Activated naive CD4-positive, alpha-beta T cell treated with anti-CD3 and anti-CD28 coated beads, Interleukin-2, amount 10 ng/mL, durations not matched to agents 7 days and 5 days (primary cell): ENCODE results near the gene TMEM14A.
A peak's percentile ranks its signal among the peaks of the same experiment; 100 is the strongest.
"Not testable (repeated sequence)": the region's sequence is repeated elsewhere in the genome, so short reads cannot be mapped to it uniquely, and the experiment has no call there.

Experiments
- CTCF ChIA-PET: fragments of 350-600 bp; sonication (Branson Sonifier 250); formaldehyde crosslinking; loops from one replicate; lab custom pipeline; 2021; ENCODE audit warnings: antibody characterized with exemption; lab: Charles Lee
- DNase-seq: peaks from one replicate; pipeline ENCODE4 v3.0.0-alpha.2; 2020
- H3K27ac Mint-ChIP-seq: one replicate; pipeline ENCODE4 v1.8.0; 2021; ENCODE audit warnings: mild to moderate bottlenecking, moderate library complexity, mixed read lengths
- H3K27me3 Mint-ChIP-seq: one replicate; pipeline ENCODE4 v1.8.0; 2021; ENCODE audit warnings: mild to moderate bottlenecking, mixed read lengths
- H3K36me3 Mint-ChIP-seq: one replicate; pipeline ENCODE4 v1.8.0; 2021; ENCODE audit warnings: mixed read lengths
- H3K4me1 Mint-ChIP-seq: one replicate; pipeline ENCODE4 v1.8.0; 2021; ENCODE audit warnings: mixed read lengths
- H3K4me3 Mint-ChIP-seq: one replicate; pipeline ENCODE4 v1.8.0; 2021; ENCODE audit warnings: mild to moderate bottlenecking, moderate library complexity, mixed read lengths
- H3K9me3 Mint-ChIP-seq: one replicate; pipeline ENCODE4 v1.8.0; 2021; ENCODE audit warnings: mixed read lengths

Gene TMEM14A

GRCh38 chr6:52644253-52644652 is 26.7 kb upstream of the TMEM14A start:
- CTCF ChIA-PET: no interaction called here
- Mint-ChIP-seq H3K36me3 (no peaks in the 10 kb centered on the region), H3K4me1 (peaks cover 2% of the 10 kb centered on the region), H3K27me3 (peaks cover 29% of the 10 kb centered on the region), H3K9me3 (no peaks in the 10 kb centered on the region), H3K27ac (no peak overlapping the region), H3K4me3 (no peak overlapping the region)
- no peak for DNase-seq

GRCh38 chr6:52645976-52646375 is 24.9 kb upstream of the TMEM14A start:
- no peaks in the 10 kb centered on the region for H3K9me3 Mint-ChIP-seq
- no peak for DNase-seq
- H3K4me1 Mint-ChIP-seq: peaks cover 2% of the 10 kb centered on the region
- CTCF ChIA-PET: no interaction called here
- no peak overlapping the region for H3K4me3 Mint-ChIP-seq
- H3K27me3 Mint-ChIP-seq: peaks cover 28% of the 10 kb centered on the region
- H3K36me3 Mint-ChIP-seq: no peaks in the 10 kb centered on the region
- no peak overlapping the region for H3K27ac Mint-ChIP-seq

- no peaks in the 10 kb centered on the region for H3K36me3 Mint-ChIP-seq
- H3K4me3 Mint-ChIP-seq: no peak overlapping the region
- peaks cover 5% of the 10 kb centered on the region for H3K4me1 Mint-ChIP-seq
- H3K27me3 Mint-ChIP-seq: peaks cover 40% of the 10 kb centered on the region
- H3K9me3 Mint-ChIP-seq: no peaks in the 10 kb centered on the region
- no peak for DNase-seq
- no peak overlapping the region for H3K27ac Mint-ChIP-seq
- CTCF ChIA-PET: interaction anchor here (1.1 to 1.8 kb wide), 2 partner anchors 8 to 228 kb away, joined by 3 to 5 read pairs; no protein-coding TSS in a partner anchor
Measured at GRCh38 chr6:52647199-52647598, 23.7 kb upstream of the TMEM14A start.

GRCh38 chr6:52649536-52650160 is 21.3 kb upstream of the TMEM14A start:
- no peaks in the 10 kb centered on the region for H3K9me3 Mint-ChIP-seq
- peaks cover 5% of the 10 kb centered on the region for H3K4me1 Mint-ChIP-seq
- no peak overlapping the region for H3K27ac Mint-ChIP-seq
- peaks cover 41% of the 10 kb centered on the region for H3K27me3 Mint-ChIP-seq
- no peaks in the 10 kb centered on the region for H3K36me3 Mint-ChIP-seq
- DNase-seq: no peak
- CTCF ChIA-PET: interaction anchor here (0.9 to 4.5 kb wide), 4 partner anchors 8 to 232 kb away, joined by 3 to 52 read pairs (median 30); partner anchors contain the start of gene EFHC1
- no peak overlapping the region for H3K4me3 Mint-ChIP-seq

GRCh38 chr6:52650941-52651340 is 20.0 kb upstream of the TMEM14A start:
- CTCF ChIA-PET: interaction anchor here (1.0 to 4.5 kb wide), 9 partner anchors 9 to 246 kb away, joined by 3 to 52 read pairs (median 6); partner anchors contain the start of gene EFHC1

GRCh38 chr6:52653151-52653550 is 17.8 kb upstream of the TMEM14A start:
- Mint-ChIP-seq H3K27ac (no peak overlapping the region), H3K4me3 (no peak overlapping the region)

More at GRCh38 chr6:52650941-52651340, 20.0 kb upstream of the TMEM14A start:
- DNase-seq: no peak
- Mint-ChIP-seq H3K27me3 (peaks cover 41% of the 10 kb centered on the region), H3K9me3 (no peaks in the 10 kb centered on the region), H3K36me3 (no peaks in the 10 kb centered on the region), H3K4me3 (no peak overlapping the region), H3K4me1 (peaks cover 5% of the 10 kb centered on the region), H3K27ac (no peak overlapping the region)

GRCh38 chr6:52654007-52654406 is 16.9 kb upstream of the TMEM14A start:
- Mint-ChIP-seq H3K36me3 (no peaks in the 10 kb centered on the region), H3K9me3 (no peaks in the 10 kb centered on the region)
- CTCF ChIA-PET: interaction anchor here (4.3 to 4.5 kb wide), 2 partner anchors 7 to 236 kb away, joined by 37 to 52 read pairs; partner anchors contain the start of gene EFHC1

More at GRCh38 chr6:52653151-52653550, 17.8 kb upstream of the TMEM14A start:
- H3K27me3 Mint-ChIP-seq: peaks cover 35% of the 10 kb centered on the region
- CTCF ChIA-PET: interaction anchor here (0.6 to 4.5 kb wide), 11 partner anchors 8 to 422 kb away, joined by 3 to 52 read pairs (median 4); partner anchors contain the start of gene EFHC1
- DNase-seq: no peak
- peaks cover 5% of the 10 kb centered on the region for H3K4me1 Mint-ChIP-seq
- H3K36me3 Mint-ChIP-seq: no peaks in the 10 kb centered on the region
- H3K9me3 Mint-ChIP-seq: no peaks in the 10 kb centered on the region

GRCh38 chr6:52654592-52654991 is 16.3 kb upstream of the TMEM14A start:
- H3K27ac Mint-ChIP-seq: no peak overlapping the region
- H3K4me3 Mint-ChIP-seq: no peak overlapping the region
- no peaks in the 10 kb centered on the region for H3K36me3 Mint-ChIP-seq
- CTCF ChIA-PET: no interaction called here
- no peak for DNase-seq
- no peaks in the 10 kb centered on the region for H3K9me3 Mint-ChIP-seq
- H3K27me3 Mint-ChIP-seq: peaks cover 28% of the 10 kb centered on the region
- H3K4me1 Mint-ChIP-seq: peaks cover 5% of the 10 kb centered on the region

More at GRCh38 chr6:52654007-52654406, 16.9 kb upstream of the TMEM14A start:
- Mint-ChIP-seq H3K27ac (no peak overlapping the region), H3K4me1 (peaks cover 5% of the 10 kb centered on the region), H3K27me3 (peaks cover 34% of the 10 kb centered on the region), H3K4me3 (no peak overlapping the region)
- DNase-seq: no peak

GRCh38 chr6:52655941-52656340 is 15.0 kb upstream of the TMEM14A start:
- H3K36me3 Mint-ChIP-seq, H3K9me3 Mint-ChIP-seq: not testable (repeated sequence)

GRCh38 chr6:52657870-52658269 is 13.0 kb upstream of the TMEM14A start:
- no peak overlapping the region for H3K27ac Mint-ChIP-seq
- no peaks in the 10 kb centered on the region for H3K36me3 Mint-ChIP-seq
- CTCF ChIA-PET: interaction anchor here (1.1 kb wide), 1 partner anchor 608 kb away, joined by 3 read pairs; no protein-coding TSS in a partner anchor
- H3K9me3 Mint-ChIP-seq: no peaks in the 10 kb centered on the region
- no peak for DNase-seq
- H3K4me1 Mint-ChIP-seq: no peaks in the 10 kb centered on the region
- H3K4me3 Mint-ChIP-seq: no peak overlapping the region
- peaks cover 7% of the 10 kb centered on the region for H3K27me3 Mint-ChIP-seq

More at GRCh38 chr6:52655941-52656340, 15.0 kb upstream of the TMEM14A start:
- H3K27ac Mint-ChIP-seq, H3K4me1 Mint-ChIP-seq, CTCF ChIA-PET, H3K4me3 Mint-ChIP-seq, DNase-seq: not testable (repeated sequence)
- H3K27me3 Mint-ChIP-seq: peaks cover 24% of the 10 kb centered on the region

GRCh38 chr6:52661551-52661950 is 9.4 kb upstream of the TMEM14A start:
- Mint-ChIP-seq H3K4me3 (no peak overlapping the region), H3K9me3 (no peaks in the 10 kb centered on the region), H3K36me3 (no peaks in the 10 kb centered on the region), H3K27ac (no peak overlapping the region), H3K27me3 (no peaks in the 10 kb centered on the region), H3K4me1 (no peaks in the 10 kb centered on the region)
- no peak for DNase-seq
- CTCF ChIA-PET: interaction anchor here (2.1 to 4.9 kb wide), 4 partner anchors 10 to 397 kb away, joined by 6 to 63 read pairs (median 29); no protein-coding TSS in a partner anchor

GRCh38 chr6:52662031-52662430 is 8.9 kb upstream of the TMEM14A start:
- Mint-ChIP-seq H3K9me3 (no peaks in the 10 kb centered on the region), H3K27me3 (no peaks in the 10 kb centered on the region), H3K36me3 (no peaks in the 10 kb centered on the region), H3K4me3 (no peak overlapping the region), H3K27ac (no peak overlapping the region), H3K4me1 (no peaks in the 10 kb centered on the region)
- DNase-seq: no peak
- CTCF ChIA-PET: interaction anchor here (0.8 to 4.9 kb wide), 9 partner anchors 10 to 831 kb away, joined by 3 to 63 read pairs (median 6); partner anchors contain the start of gene MCM3

GRCh38 chr6:52663120-52663935 is 7.6 kb upstream of the TMEM14A start:
- CTCF ChIA-PET: interaction anchor here (0.9 to 4.9 kb wide), 19 partner anchors 9 to 501 kb away, joined by 3 to 63 read pairs (median 4); partner anchors contain the start of gene MCM3
- peaks cover 3% of the 10 kb centered on the region for H3K4me1 Mint-ChIP-seq
- no peak overlapping the region for H3K27ac Mint-ChIP-seq

GRCh38 chr6:52663936-52664185 is 7.1 kb upstream of the TMEM14A start:
- Mint-ChIP-seq H3K4me3 (no peak overlapping the region), H3K36me3 (peaks cover 3% of the 10 kb centered on the region), H3K4me1 (peaks cover 3% of the 10 kb centered on the region), H3K9me3 (no peaks in the 10 kb centered on the region), H3K27me3 (no peaks in the 10 kb centered on the region), H3K27ac (no peak overlapping the region)
- no peak for DNase-seq
- CTCF ChIA-PET: interaction anchor here (0.9 to 4.9 kb wide), 14 partner anchors 8 to 501 kb away, joined by 3 to 63 read pairs (median 4); partner anchors contain the start of gene MCM3

More at GRCh38 chr6:52663120-52663935, 7.6 kb upstream of the TMEM14A start:
- Mint-ChIP-seq H3K4me3 (no peak overlapping the region), H3K27me3 (no peaks in the 10 kb centered on the region), H3K9me3 (no peaks in the 10 kb centered on the region), H3K36me3 (peaks cover 3% of the 10 kb centered on the region)
- peak; percentile 75 for DNase-seq
